Tibial nerve (tissue), 4 donors: ENCODE data around the gene CCNF. TPM values are rescaled to one million over a fixed set of nuclear protein-coding genes. Genes with fewer than 3 reads are reported as not detected.

Experiments
- DNase-seq, 2 donors: peaks; one replicate each; pipeline ENCODE4 v3.0.0-alpha.2; 2019; ENCODE audit warnings: low spot score in 2 of 2
- H3K27ac ChIP-seq, 4 donors: fragments of 200-600 bp; sonication (generic) in 3 of 4; one replicate each; pipeline ENCODE4 v1.5.1; 2017 to 2019; ENCODE audit warnings: mild to moderate bottlenecking in 1 of 4
- H3K27me3 ChIP-seq, 2 donors: fragments of 200-600 bp; sonication (generic) in 1 of 2; one replicate each; pipeline versions ENCODE4 v1.5.1 to v1.6.0; 2017 to 2019
- H3K36me3 ChIP-seq, 3 donors: fragments of 200-600 bp; sonication (generic); one replicate each; pipeline ENCODE4 v1.5.1; 2018 to 2019
- H3K4me1 ChIP-seq, 4 donors: fragments of 200-600 bp; sonication (generic) in 3 of 4; one replicate each; pipeline ENCODE4 v1.5.1; 2017 to 2019
- H3K4me3 ChIP-seq, 4 donors: fragments of 200-600 bp; sonication (generic) in 3 of 4; one replicate each; pipeline ENCODE4 v1.5.1; 2017 to 2019; ENCODE audit warnings: mild to moderate bottlenecking in 1 of 4, moderate library complexity in 1 of 4
- H3K9me3 ChIP-seq, 4 donors: fragments of 200-600 bp; sonication (generic) in 3 of 4; one replicate each; pipeline ENCODE4 v1.5.1; 2017 to 2019
- EP300 ChIP-seq, 2 donors: sonication (generic); formaldehyde crosslinking; IDR thresholded peaks; one replicate each; pipeline ENCODE4 v1.6.1; 2017; ENCODE audit warnings: antibody characterized with exemption in 2 of 2, mild to moderate bottlenecking in 1 of 2
- POLR2A ChIP-seq, 2 donors: fragments of 450-650 bp; IDR thresholded peaks; one replicate each; pipeline ENCODE4 v1.6.1; 2017; ENCODE audit warnings: antibody characterized with exemption in 2 of 2, mild to moderate bottlenecking in 2 of 2, moderate library complexity in 2 of 2
- WGBS, 2 donors: methylation state at CpG; one replicate each; pipeline ENCODE4 v1.1.5; 2018; 5-methylcytosine and 5-hydroxymethylcytosine counted together
- total RNA-seq, 4 donors: library from RNA; depleted of rRNA; stranded (reverse); fragments of >200 nt; gene quantifications; one replicate each; pipeline ENCODE4 v1.1.0, GENCODE V29; 2016
- TF ChIP-seq, protein P1 (sequence below), 5 experiments: fragments of 200-600 bp in 3 of 5; fragments of 450-650 bp in 2 of 5; sonication (generic) in 3 of 5; IDR thresholded peaks; one replicate each; pipeline ENCODE4 v1.5.1; 2016 to 2019; ENCODE audit warnings: antibody characterized with exemption in 5 of 5, mild to moderate bottlenecking in 3 of 5, moderate library complexity in 2 of 5

Gene CCNF
- total RNA-seq, 4 donors from 2014 or later: 1.6 to 3.0 (median 2.0) TPM

DNA sequence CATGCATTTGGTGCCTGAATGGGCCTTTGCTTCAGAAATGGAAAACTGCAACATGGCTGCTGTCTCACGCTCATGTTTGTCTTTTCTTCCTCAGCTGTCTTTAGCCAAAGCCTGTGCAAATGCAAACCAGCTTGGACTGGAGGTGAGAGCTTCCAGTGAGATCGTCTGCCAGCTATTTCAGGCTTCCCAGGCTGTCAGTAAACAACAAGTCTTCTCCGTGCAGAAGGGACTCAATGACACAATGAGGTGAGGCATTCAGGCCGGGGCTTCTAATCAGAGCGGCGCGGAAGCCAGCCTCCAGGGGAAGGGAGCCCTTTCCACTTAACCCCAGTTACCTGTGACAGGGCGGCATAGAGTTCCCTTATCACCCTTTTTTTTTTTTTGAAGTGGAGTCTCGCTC is 14.3 kb downstream of the CCNF start:
- Histone ChIP-seq H3K9me3 (no peaks in the 10 kb centered on the region), H3K27me3 (no peaks in the 10 kb centered on the region), H3K4me3 (no peak overlapping the region), H3K36me3 (peaks cover 0 to 69% (median 0%) of the 10 kb centered on the region in 3 donors), H3K4me1 (no peaks in the 10 kb centered on the region), H3K27ac (no peak overlapping the region)
- TF ChIP-seq, protein P1, sequence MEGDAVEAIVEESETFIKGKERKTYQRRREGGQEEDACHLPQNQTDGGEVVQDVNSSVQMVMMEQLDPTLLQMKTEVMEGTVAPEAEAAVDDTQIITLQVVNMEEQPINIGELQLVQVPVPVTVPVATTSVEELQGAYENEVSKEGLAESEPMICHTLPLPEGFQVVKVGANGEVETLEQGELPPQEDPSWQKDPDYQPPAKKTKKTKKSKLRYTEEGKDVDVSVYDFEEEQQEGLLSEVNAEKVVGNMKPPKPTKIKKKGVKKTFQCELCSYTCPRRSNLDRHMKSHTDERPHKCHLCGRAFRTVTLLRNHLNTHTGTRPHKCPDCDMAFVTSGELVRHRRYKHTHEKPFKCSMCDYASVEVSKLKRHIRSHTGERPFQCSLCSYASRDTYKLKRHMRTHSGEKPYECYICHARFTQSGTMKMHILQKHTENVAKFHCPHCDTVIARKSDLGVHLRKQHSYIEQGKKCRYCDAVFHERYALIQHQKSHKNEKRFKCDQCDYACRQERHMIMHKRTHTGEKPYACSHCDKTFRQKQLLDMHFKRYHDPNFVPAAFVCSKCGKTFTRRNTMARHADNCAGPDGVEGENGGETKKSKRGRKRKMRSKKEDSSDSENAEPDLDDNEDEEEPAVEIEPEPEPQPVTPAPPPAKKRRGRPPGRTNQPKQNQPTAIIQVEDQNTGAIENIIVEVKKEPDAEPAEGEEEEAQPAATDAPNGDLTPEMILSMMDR (IDR thresholded peaks at IDR 0.05): no peak
- TF ChIP-seq EP300 (IDR thresholded peaks at IDR 0.05) (no peak), POLR2A (IDR thresholded peaks at IDR 0.05) (no peak)
- WGBS, 2 donors: 86 to 96% methylated on average over 9 of the region's 9 CpGs
- DNase-seq: no peak

- Histone ChIP-seq H3K4me3 (no peak overlapping the region), H3K9me3 (no peaks in the 10 kb centered on the region), H3K27me3 (no peaks in the 10 kb centered on the region), H3K4me1 (no peaks in the 10 kb centered on the region), H3K36me3 (peaks cover 0 to 88% (median 0%) of the 10 kb centered on the region in 3 donors), H3K27ac (no peak overlapping the region)
- WGBS, 2 donors: 93 to 95% methylated on average over 11 of the region's 11 CpGs
- DNase-seq: no peak
- no peak for TF ChIP-seq POLR2A (IDR thresholded peaks at IDR 0.05)
- TF ChIP-seq EP300 (IDR thresholded peaks at IDR 0.05): no peak
- TF ChIP-seq, protein P1 (IDR thresholded peaks at IDR 0.05): no peak
Observed at GRCh38 chr16:2447920-2448583, 18.8 kb downstream of the CCNF start.

DNA sequence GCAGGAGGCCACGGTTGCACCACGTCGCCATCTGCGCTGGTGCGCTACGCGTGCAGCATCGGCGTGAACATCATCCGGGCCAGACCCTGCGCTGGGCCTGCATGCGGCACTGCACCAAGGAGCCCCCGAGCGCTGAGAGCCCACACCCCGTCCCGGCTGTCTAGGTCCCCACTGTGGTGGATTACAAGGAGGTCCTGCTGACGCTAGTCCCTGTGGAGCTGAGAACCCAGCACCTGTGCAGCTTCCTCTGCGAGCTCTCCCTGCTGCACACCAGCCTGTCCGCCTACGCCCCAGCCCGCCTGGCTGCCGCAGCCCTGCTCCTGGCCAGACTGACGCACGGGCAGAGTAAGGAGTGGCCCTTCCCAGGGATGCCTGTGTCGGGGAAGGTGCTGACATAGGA is 19.9 kb downstream of the CCNF start:
- DNase-seq: no peak
- no peaks in the 10 kb centered on the region for H3K9me3 ChIP-seq

DNA sequence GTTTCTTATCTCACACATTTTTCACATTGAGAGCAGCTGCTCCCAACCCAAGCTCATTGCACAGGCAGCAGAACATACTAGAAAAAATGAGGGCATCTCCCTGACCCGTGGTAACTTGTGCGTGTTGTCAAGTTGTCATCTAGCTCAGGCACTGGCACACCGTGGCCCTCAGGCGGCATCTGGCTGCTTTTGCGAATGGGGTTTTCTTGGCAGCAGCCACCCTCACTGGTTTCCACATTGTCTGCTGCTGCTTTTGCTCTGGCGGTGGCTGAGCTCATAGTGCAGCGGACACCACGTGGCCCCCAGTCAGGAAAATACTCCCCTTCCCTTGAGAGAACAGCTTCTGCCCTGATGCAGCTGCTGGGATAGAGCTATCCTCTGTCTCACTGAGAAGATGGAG is 21.3 kb downstream of the CCNF start:
- peaks cover 0 to 7% (median 0%) of the 10 kb centered on the region in 4 donors for H3K4me1 ChIP-seq
- no peak overlapping the region for H3K27ac ChIP-seq
- no peak for DNase-seq
- TF ChIP-seq, protein P1 (IDR thresholded peaks at IDR 0.05): no peak
- TF ChIP-seq POLR2A (IDR thresholded peaks at IDR 0.05) (no peak), EP300 (IDR thresholded peaks at IDR 0.05) (no peak)
- peaks cover 0 to 83% (median 0%) of the 10 kb centered on the region in 3 donors for H3K36me3 ChIP-seq
- H3K27me3 ChIP-seq: no peaks in the 10 kb centered on the region
- H3K9me3 ChIP-seq: no peaks in the 10 kb centered on the region
- WGBS, 2 donors: 90 to 96% methylated on average over 6 to 8 of the region's 8 CpGs
- no peak overlapping the region for H3K4me3 ChIP-seq

More for the DNA sequence above, 19.9 kb downstream of the CCNF start:
- WGBS, 2 donors: 95 to 97% methylated on average over 14 to 20 of the region's 25 CpGs
- TF ChIP-seq EP300 (IDR thresholded peaks at IDR 0.05): no peak
- no peak for TF ChIP-seq POLR2A (IDR thresholded peaks at IDR 0.05)
- TF ChIP-seq, protein P1 (IDR thresholded peaks at IDR 0.05): no peak
- Histone ChIP-seq H3K36me3 (peaks cover 0 to 92% (median 0%) of the 10 kb centered on the region in 3 donors), H3K4me1 (peaks cover 0 to under 1% (median 0%) of the 10 kb centered on the region in 4 donors), H3K27ac (no peak overlapping the region), H3K4me3 (no peak overlapping the region), H3K27me3 (no peaks in the 10 kb centered on the region)

- Histone ChIP-seq H3K9me3 (no peaks in the 10 kb centered on the region), H3K27ac (no peak overlapping the region), H3K4me1 (peaks cover 0 to 7% (median 0%) of the 10 kb centered on the region in 4 donors), H3K36me3 (peaks cover 0 to 83% (median 0%) of the 10 kb centered on the region in 3 donors), H3K4me3 (no peak overlapping the region), H3K27me3 (no peaks in the 10 kb centered on the region)
- no peak for TF ChIP-seq EP300 (IDR thresholded peaks at IDR 0.05)
- DNase-seq: no peak
- 90 to 92% methylated on average over 19 of the region's 19 CpGs for WGBS, 2 donors
Observed at GRCh38 chr16:2450975-2451381, 21.7 kb downstream of the CCNF start.
